Activated CD4-positive, CD25-positive, alpha-beta regulatory T cell (primary cell): ENCODE data around the gene ZMYND19.
A peak's percentile ranks its signal among the peaks of the same experiment; 100 is the strongest.
"Not testable (repeated sequence)": the region's sequence is repeated elsewhere in the genome, so short reads cannot be mapped to it uniquely, and the experiment has no call there.

Source experiments
- DNase-seq, 4 experiments: peaks; one replicate each; lab custom pipeline; 2025; lab: John Stamatoyannopoulos, UW

Gene ZMYND19

DNA sequence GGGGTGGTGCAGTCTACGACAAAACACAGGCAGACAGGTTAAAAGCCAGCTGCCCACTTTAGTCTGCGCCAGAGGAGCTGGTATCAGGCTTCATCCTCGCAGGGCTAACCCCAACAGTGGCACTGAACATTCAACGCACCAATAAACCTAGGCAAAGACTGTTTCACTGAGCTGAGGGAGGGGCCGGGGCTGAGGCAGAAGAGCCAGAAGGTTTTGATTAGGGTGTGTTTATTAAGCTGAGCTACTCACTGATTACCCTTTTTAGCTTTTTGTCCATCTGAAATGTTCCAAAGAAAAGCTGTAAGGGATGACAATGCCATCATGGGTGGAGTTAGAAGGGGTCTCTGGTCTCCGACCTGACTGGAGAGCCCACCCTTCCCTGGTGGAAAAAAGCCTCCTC, 1.4 kb downstream of the ZMYND19 start:
- no peak for DNase-seq

DNA sequence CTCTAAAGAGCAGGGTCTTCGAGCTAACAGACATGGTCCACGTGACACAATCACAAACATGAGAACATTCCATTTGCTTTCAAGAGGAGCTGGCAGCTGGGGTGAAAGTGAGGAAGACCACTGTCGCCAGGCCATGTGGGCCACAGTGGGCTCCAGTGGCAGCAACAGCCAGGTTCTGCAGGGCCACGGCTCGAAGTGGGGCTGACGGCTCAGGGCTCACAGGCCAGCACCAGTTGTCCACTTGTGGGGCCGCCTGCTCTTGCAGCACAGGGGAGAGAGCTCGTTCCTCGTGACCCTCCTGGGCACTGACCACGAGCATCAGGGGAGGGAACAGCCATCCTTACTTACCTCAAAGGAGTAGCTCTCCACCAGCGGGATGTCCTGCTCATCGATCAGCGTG, 2.0 kb downstream of the ZMYND19 start:
- DNase-seq, result no peak

DNA sequence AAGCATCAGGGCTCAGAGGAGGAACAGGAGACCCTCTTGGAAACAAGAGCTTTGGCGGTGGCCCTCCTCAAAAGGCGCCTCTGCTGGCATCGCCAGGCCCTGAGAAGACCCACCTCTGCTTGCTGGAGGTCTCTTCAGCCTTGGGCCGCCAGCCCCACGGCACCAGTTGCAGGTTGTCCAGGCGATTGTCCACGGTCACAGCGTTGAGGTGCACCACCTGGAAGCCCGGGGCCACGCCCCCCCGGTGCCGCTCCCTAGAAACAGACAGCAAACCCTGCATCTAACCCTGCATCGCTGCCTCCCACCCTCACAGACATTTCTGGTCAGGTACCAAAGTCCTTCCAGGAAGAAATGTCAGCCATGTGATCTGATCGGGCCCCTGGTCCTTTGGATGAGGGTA, 3.5 kb downstream of the ZMYND19 start:
- no peak for DNase-seq

GRCh38 chr9:137583957-137584356, 6.4 kb downstream of the ZMYND19 start:
- DNase-seq, result no peak

GRCh38 chr9:137583347-137583746, 7.0 kb downstream of the ZMYND19 start:
- no peak for DNase-seq

DNA sequence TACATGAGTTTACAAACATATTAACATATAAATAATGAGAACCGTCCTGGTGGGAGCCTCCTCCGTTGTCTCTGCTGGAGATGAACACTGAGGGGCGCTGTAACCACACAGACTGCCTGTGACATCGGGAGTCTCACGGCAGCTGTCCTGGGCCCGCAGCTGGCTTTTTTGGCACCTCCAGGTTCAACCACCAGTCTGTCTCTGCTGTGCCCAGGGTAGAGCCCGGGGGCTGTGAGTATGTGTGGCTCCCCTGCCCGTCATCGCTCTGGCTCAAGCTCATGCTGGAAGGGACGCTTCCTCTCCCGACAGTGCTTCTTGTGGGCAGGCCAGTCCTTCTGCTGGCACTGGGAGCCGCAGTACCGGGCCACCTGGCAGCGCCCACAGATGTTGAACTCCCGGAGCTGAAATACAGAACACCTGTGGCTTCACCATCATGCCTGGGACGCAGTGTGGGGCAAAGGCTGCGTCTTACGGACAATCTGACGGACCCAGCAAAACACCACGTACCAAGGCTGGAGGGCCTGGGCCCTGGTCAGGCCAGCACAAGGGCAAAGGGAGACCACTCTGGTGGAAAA, 7.9 kb downstream of the ZMYND19 start:
- no peak for DNase-seq

GRCh38 chr9:137581361-137582285, 8.7 kb downstream of the ZMYND19 start:
- no peak for DNase-seq

GRCh38 chr9:137580954-137581322, 9.4 kb downstream of the ZMYND19 start:
- DNase-seq, result no peak

DNA sequence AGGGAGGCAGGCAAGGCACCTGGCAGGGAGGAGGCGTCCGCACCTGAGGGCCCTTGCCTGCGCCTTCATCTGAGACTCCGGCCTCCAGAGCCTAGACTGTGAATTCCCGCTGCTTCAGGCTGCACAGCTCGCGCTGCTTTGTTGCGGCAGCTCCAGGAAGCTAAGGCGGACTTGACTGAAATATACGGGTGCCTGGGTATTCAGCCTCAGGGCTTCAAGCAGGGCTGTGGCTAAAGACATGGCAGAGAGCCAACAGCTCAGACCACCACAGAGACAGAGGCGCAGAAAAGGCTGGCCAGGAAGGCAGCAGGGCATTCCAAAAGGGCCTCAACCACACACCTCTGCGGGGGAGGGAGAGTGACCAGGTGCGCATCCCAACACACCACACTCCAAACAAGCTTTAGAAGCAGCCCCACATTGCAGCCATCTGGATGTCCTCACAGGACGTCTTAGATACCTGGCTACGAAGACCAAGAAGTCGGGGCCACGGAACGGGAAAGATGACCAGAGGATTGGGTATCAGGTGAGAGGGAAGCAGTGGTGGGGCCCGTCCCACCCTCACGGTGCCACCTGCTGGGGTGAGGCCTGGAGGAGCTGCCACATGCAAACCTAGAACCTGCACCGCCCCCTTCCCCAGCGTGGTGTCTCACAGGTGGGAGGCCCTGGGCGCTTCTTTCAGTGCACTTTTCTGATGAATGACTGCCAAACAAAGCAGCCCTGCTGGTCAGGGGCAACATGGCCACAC, 9.9 kb downstream of the ZMYND19 start:
- no peak for DNase-seq

GRCh38 chr9:137579259-137579604, 11.1 kb downstream of the ZMYND19 start:
- no peak for DNase-seq

GRCh38 chr9:137578518-137579258, 11.6 kb downstream of the ZMYND19 start, which contains the start of gene DPH7:
Gene DPH7 (minus strand): TSS chr9:137578925. CDS start chr9:137578777, 148 bp downstream.
- DNase-seq, result peak; percentile 97 to 98 (median 98)

DNA sequence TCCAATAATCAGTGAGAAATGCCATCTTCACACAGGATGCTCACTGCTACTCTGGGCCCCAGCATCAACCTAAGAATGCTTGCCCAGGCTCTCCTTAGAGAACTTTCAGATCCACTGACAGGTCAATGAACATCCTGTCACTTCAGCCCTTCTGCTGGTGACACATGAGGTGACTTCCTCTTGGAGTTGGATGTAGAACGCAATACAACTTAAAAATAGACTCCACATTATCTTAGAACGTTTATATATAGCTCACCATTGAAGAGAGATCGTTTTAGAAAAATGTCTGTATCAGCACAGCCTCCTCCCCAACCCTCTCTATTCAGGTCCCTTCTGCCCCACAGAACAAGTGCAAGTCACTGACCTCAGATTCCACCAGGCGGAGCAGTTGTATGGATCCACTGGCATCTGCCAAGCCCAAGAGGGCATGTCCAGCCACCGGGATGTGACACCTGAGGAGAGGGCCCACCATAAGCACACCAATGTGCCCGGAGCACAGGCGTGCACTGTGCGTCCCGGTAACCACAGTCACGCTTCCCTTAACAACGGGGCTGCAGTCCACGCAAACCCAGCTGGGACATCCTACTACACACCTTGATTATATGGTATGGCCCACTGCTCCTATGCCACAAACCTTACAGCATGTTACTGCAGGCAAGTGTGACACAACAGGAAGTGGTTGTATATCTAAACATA, 14.4 kb downstream of the ZMYND19 start:
- DNase-seq, result no peak

DNA sequence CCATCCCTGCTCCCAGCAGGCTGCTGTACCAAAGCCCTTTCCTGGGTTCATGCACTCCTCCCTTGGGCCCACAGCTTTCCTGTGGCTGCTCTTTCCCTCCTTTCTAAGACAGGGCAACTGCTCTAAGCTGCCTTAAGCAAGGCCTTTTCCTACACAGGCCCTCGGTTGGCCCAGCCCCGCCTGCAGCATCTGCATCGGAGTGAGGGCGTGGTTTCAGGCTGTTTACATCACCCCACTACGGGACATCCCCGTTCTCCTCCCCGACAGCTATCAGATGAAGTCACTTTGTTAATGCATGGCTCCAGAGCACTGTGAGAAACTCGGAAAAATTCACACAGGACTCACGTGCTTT, 15.0 kb downstream of the ZMYND19 start:
- no peak for DNase-seq

DNA sequence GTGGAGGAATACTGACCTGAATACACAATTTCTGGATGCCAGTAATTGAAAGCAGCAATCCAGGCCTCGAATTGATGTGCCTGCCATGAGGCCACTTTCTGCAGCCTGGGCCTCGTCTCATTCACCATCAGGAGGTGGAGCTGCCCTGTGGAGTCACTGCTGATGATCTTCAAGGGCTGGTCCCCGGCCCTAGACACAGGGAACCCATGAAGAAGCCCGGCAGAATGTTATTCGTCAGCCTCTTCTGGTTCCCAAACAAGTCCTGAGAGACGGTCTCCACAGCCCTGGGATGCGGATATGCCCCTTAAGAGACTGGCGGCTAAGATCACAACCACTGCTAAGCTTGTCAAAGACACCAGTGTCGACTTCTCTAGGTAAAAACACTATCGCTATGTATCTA, 16.1 kb downstream of the ZMYND19 start:
- DNase-seq, result no peak

GRCh38 chr9:137570566-137570965, 19.7 kb downstream of the ZMYND19 start:
- no peak for DNase-seq

- DNase-seq, result no peak
These were observed 20.6 kb downstream of the ZMYND19 start for GRCh38 chr9:137569609-137570203.

DNA sequence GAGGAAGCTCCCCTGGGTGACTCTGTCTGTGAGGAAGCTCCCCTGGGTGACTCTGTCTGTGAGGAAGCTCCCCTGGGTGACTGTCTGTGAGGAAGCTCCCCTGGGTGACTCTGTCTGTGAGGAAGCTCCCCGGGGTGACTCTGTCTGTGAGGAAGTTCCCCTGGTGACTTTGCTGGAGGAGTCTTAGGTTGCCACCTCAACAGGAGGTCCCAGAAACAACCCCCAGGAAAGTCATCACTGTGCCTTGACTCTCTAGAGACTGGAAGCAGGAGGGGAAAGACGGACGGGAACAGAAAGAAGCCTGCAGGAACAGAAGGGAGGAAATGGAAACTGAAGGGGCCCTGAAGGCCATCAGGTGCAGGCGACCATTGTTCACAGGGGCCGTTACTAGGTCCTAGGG, 21.9 kb downstream of the ZMYND19 start:
- DNase-seq, result not testable (repeated sequence)

DNA sequence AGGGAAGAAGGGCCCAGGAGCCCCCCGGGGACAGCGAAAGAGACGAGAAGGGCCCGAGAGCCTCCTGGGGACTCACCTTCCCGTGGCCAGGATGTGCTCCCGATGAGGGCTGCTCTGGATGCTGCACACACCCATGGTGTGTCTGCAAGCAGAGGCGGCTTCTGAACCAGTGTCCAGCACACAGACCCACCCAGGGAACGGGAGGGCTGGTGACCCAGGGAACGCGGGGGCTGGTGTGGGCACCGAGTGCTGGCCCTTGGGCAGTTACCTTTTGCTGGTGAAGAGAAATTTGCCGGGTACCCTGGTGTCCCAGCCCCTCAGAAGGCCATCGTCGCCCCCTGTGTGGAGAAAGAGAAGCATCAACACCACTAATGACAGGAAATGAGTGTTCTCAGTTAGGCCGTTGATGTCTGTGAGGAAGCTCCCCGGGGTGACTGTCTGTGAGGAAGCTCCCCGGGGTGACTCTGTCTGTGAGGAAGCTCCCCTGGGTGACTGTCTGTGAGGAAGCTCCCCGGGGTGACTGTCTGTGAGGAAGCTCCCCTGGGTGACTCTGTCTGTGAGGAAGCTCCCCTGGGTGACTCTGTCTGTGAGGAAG, 25.4 kb downstream of the ZMYND19 start:
- DNase-seq, result no peak

DNA sequence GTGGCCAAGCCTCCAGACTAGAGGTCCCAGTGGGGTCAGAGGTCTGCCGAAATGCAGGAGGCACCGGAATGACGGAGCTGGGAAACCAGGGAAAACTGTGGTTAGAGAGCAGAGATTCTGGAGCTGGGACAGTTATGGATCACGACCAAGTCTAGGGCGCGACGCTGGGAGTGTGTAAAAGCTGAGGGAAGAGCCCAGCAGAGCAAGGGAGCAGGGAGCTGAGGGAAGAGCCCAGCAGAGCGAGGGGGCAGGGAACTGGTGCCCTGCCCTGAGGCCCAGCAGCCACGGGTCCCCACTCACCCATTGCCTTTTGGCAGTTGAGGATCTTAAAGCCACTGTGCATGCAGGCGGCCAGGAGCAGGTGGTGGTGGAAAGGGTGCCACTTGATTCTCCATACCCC, 26.2 kb downstream of the ZMYND19 start:
- DNase-seq, result no peak

DNA sequence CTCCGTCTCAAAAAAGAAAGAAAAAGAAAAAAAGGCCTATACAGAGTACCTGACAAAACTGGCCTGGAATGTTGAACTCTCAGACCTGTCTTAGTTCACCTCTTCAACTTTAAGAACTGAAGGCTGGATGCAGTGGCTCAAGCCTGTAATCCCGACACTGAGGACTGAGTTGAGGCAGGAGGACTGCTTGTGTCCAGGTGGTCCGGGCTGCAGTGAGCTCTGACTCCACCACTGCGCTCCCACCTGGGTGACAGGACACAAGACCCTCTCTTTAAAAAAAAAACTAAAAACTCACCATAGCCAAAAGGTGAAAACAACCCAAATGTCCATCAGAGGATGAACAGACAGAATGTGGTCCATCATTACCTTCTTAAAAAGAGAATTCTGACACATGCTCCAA, 32.2 kb downstream of the ZMYND19 start:
- no peak for DNase-seq
